Activated T-cell treated with anti-CD3 and anti-CD28 coated beads, Interleukin-2, amount 50 U/mL, for 48 hours (primary cell): Measurements from ENCODE around the gene DPYD.

ENCODE experiments used
- DNase-seq, 2 experiments: peaks; one replicate each; pipeline ENCODE4 v3.0.0-alpha.2; 2020

The DPYD gene

DNA sequence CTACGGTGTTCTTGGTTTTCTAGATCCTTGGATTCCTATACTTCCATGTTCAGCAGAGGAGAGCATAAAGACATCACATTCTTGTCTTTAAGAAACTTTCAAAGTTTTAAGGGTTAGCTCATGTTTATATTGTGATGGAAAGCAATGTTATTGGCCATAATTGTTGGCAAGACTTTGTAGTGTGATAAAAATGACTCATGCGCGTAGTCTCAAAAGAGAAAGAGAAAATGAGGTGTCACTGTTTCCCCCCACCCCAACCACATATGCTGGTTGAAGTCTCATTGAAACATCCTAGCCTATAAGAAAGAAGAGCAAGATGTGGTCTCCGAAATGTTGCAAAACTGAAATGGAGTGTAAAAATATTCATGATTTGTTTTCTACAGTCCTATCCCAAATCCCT, 850.5 kb downstream of the DPYD start:
- DNase-seq: no peak

DNA sequence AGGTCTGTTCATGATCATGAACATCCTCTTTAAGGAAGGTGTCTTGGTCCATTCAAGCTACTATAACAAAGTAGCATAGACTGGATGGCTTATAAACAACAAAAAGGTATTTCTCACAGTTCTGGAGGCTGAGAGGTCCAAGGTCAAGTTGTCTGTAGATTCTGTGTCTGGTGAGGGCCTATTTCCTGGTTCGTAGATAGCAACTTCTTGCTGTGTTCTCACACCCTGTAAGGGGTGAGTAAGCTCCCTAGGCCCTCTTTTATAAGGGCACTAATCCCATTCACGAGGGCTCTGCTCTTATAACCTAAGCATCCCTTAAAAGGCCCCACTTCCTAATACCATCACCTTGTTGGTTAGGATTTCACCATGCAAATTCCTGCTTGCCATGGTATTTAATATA, 851.5 kb downstream of the DPYD start:
- DNase-seq: no peak

DNA sequence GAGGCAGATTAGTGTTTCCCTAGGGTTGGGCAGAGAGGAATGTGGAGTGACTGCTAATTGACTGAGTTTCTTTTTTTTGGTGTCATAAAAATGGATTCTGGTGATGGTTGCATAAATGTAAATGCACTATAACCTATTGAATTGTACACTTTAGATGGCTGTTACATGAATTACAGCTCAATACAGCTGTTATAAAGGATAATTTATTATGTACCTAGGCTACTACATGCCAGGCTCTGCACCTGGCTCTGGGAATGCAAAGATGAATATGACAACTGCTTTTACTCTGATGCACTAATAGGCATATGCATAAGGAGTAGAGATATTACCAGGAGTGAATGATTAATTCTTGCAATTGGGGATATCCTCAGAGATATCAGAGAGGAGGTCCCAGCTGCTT, 854.0 kb downstream of the DPYD start:
- no peak for DNase-seq

DNA sequence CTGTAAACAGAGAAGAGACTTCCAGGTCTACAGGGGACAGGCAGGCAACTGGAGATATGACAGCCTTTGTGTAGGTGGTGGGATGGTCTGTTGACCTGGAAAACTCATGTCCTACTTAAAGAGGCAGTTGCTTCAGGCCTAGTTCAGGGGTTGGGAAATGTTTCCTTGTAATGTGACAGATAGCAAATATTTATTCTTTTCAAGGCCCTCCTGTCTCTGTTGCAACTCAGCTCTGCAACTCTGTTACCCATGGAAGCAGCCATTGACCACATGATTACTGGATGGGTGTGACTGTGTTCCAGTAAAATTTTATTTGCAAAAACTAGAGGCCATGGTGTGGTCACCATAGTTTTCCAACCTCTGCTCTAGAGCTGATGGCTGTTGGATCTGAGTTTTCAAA, 857.3 kb downstream of the DPYD start:
- no peak for DNase-seq

DNA sequence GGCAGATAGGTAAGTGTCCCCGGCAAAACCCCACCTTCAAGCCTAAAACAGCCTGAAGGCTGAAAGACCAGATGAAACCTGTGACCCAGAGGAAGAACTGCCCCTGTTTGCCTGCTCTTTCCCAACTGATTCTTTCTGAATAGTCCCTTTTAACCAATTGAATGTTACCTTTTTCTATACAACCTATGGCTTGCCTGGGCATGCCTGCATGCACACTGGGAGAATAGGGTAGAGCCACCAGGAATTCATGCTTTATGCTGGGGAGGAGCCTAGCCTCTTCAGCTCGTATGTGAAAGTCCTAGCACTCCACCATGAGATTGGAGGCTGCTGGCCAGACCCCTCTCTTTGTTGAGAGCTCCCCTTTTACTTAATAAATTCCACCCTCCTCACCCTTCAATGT, 859.2 kb downstream of the DPYD start:
- DNase-seq: no peak

DNA sequence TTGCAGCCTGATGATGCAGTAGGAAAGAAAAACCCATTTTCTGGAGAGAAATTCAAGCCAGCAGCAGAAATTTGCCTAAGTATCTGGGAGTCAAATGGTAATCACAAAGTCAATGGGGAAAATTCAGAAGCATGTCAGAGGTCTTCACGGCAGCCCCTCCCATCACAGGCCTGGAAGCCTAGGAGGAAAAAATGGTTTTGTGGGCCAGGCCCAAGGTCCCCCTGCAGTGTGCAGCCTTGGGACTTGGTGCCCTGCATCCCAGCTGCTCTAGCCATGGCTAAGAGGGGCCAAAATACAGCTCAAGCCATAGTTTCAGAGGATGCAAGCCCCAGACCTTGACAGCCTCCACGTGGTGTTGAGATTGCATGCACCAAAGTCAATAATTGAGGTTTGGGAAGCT, 864.4 kb downstream of the DPYD start:
- DNase-seq: no peak

DNA sequence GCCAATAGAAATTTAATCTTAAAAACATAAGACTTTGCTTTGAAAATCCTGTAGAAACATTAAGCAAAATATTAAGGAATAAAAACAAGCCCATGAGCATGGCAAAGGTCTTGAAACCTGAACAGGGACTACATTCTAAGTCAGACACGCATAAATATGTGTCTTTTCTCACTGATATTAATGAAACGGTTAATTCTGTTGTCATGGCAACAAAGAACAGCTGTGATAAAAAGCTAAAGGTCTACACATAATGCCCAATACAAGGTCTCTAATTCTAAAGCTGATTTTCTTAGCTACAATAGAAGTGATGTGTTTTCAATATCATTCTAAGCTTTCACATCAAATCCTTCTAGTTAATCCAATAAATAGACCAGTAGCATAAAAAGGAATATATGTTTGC, 867.6 kb downstream of the DPYD start:
- DNase-seq: no peak

DNA sequence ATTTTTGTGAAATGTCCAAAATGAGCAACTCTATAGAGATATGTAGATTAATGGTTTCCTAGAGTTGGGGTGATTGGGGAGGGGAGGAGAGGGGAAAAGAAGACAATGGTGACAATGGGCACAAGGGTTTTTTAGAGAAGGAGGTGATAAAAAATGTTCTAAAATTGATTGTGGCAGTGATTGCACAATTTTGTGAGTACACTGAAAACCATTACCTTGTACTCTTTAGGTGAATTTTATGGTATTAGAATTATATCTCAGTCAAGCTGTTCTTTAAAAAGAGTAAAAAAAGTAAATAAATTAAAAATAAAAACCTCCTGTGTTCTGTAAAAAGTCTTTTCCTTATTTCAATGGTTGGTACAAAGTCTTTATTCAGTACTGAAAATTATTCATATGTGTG, 869.0 kb downstream of the DPYD start:
- DNase-seq: no peak

DNA sequence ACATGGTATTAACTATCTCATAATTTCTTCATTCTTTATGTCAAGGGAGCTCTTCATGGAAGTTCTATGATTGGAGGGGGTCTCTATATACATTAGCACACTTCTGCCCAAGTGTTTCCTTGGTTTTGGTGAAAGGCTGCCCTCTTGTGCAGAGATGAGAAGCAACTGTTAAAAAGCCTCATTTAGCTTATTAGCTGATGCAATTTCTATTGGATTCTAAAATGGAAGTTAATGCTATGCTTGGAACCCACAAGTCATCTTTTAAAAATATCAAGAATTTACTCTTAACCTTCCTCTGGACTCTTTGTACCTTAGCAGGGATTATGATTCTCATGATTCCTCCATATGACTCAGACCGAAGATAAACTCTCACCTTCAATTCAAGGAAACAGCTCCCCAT, 870.3 kb downstream of the DPYD start:
- DNase-seq: no peak

DNA sequence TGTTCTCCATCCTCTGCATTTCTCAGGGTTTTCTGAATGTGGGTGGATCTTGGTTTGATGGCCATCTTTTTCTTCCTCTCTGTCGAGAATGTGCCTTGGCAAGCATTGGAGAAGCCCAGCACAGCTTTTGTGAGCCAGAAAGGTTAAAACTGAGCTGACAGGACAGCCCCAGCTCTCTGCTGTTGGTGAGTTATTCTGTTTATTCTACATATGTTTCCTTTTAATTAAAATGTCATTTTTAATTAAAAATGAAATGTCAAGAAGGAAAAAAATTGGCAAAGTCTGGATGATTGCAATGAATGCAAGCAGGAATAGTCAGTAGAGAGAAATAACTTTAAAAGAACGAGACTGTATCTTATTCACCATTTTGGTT, 873.4 kb downstream of the DPYD start:
- no peak for DNase-seq

DNA sequence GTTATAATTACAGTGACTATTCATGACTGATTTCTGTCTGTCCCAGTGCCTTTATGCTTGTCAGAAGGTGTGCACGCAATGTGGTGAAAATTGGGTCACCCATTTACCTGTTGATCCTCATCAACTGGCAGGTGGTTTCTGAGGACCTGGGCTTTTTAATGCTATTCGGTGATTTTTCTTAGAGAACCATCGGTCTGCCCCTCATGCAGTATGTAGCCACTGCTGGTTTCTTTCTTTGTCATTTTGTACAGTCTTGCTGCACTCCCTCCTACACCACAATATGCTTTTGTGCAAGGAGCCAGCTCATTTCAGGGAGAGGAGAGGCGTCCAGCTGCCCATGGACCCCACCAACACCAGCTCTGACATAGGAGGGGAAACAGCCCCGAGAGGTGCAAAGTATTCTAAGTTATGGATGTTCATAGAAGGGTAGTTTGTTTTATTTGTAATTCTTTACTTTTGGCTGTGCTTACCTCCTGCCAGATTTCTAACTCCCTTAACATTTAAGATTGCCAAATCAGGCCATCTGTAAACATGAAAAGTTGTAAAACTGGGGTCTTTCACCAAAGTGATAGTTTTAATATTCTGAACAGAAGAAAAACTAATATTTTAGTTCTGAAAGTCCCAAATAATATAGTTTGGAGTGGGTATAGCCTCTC, 873.9 kb downstream of the DPYD start:
- no peak for DNase-seq

DNA sequence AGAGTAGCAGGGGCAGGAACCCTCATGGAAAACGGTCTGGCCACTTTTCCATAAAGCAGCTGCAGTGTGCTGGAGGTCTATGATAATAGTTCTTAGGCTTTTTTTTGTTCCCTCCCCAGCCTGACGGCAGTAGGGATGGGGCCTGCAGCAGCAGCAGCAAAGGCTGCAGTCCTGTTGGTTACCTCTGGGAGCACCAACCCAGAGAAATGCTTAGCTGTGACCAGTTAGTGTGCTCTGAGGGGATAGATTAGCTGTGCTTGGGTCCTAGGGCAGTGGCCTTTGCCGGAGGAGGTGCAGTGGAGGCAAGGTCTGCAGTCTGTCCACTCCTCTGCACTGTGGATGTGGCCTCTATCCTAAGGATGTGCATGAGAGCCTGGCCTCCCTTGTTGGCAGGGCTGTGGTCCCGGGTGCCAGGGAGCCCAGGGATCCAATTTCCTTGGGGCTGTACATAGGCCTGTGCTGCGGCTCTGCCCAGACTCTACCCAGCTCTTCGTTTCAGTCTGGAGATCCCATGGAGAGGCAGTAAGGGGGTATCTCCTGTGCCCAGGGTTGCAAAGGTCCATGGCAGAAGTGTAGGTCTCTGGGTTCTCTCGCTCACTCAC, 876.6 kb downstream of the DPYD start:
- no peak for DNase-seq

DNA sequence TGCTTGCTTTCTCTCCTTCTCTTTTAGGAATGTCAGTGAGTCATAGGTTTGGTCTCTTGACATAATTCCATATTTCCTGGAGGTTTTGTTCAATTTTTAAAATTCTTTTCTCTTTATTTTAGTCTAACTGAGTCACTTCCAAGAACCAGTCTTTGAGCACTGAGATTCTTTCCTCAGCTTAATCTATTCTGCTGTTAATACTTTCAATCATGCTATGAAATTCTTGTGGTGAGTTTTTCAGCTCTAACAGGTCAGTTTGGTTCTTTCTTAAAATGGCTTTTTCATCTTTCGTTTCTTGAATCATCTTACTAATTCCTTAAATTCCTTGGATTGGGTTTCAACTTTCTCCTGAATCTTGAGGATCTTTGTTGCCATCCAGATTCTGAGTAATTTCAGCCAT, 878.3 kb downstream of the DPYD start:
- DNase-seq: no peak

DNA sequence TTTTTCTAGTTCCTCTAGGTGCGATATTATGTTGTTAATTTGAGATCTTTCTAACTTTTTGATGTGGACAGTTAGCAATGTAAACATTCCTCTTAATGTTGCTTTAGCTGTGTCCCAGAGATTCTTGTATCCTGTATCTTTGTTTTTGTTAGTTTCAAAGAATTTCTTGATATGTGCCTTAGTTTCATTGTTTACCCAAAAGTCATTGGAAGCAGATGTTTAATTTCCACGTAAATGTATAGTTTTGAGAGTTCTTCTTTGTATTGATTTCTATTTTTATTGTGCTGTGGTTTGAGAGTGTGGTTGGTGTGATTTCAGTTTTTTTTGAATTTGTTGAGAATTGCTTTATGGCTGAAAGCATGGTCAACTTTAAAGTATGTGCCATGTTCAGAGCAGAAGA, 879.8 kb downstream of the DPYD start:
- DNase-seq: no peak

DNA sequence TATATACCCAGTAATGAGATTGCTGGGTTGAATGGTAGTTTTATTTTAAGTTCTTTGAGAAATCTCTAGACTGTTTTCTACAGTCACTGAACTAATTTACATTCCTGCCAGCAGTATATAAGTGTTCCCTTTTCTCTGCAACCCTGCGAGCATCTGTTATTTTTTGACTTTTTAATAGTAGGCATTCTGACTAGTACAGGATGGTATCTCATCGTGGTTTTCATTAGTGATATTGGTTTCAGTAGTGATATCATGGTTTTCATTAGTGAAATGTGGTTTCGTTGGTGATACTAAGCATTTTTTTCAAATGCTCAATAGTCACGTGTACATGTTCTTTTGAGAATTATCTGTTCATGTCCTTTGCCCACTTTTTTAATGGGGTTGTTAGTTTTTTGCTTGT, 882.4 kb downstream of the DPYD start:
- DNase-seq: no peak

DNA sequence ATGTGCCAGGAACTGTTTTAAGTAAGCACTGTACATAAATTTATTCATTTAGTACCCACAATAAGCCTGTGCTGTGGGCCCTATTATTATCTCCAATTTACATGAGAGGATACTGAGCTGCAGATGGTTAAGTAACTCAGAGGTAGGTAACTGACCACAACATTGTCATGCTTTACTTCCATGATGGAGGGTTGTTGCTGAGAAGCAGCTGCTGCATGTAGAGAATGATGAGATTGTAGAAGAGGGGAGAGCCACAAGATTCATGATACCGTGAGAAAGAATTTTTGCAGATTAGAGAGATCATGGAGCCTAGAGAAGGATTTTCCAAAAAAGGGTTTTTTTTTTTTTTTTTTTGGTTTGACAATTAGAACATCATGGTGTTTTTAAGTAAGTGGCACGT, 886.2 kb downstream of the DPYD start:
- DNase-seq: no peak

DNA sequence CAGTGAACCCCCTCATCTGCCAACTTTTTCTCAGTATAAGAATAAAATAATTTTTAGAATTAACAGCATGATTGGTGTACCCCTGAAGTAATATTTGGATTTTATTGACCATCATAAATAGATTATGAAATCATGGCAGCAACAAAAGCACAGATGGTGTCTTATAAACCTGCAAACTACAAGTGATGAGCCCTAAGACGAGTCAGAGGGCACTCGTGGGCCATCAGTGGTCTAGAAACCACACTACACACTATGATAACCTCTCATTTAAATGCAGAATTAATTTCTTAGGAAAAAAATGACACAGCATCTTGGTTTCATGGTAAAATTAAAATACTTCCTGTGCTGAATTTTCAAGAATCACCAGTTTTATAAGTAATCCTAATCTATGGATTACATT, 886.9 kb downstream of the DPYD start:
- DNase-seq: no peak
